Measurements from ENCODE around the gene PIWIL4. TPM values are rescaled to one million over a fixed set of nuclear protein-coding genes. Genes with fewer than 3 reads are reported as not detected.
A peak's percentile ranks its signal among the peaks of the same experiment; 100 is the strongest.
"Not testable (repeated sequence)": the region's sequence is repeated elsewhere in the genome, so short reads cannot be mapped to it uniquely, and the experiment has no call there.

PIWIL4 gene
- polyA plus RNA-seq, 6 donors from 2014 or later, result 0.33 to 0.89 (median 0.59) TPM; not detected in 2

GRCh38 chr11:94638301-94638901 is 71.2 kb downstream of the PIWIL4 start:
- no peaks in the 10 kb centered on the region for H3K9me3 Mint-ChIP-seq
- ATAC-seq (ENCODE audit: low read depth in 2 of 2) (no peak), DNase-seq (no peak)

GRCh38 chr11:94638902-94639373 is 71.8 kb downstream of the PIWIL4 start:
- no peaks in the 10 kb centered on the region for H3K9me3 Mint-ChIP-seq
- ATAC-seq (ENCODE audit: low read depth in 2 of 2) (no peak), DNase-seq (no peak)
- H3K4me1 Mint-ChIP-seq, result peaks cover 0 to 8% (median 6%) of the 10 kb centered on the region in 3 donors
- H3K4me3 Mint-ChIP-seq, result peak overlapping the region in 1 of 8 donors; percentile 13
- H3K27ac Mint-ChIP-seq, result peak overlapping the region in 1 of 6 donors; percentile 17
- H3K27me3 Mint-ChIP-seq, result peaks cover 0 to 8% (median 7%) of the 10 kb centered on the region in 3 donors
- no peaks in the 10 kb centered on the region for H3K36me3 Mint-ChIP-seq

More at GRCh38 chr11:94638301-94638901, 71.2 kb downstream of the PIWIL4 start:
- Mint-ChIP-seq H3K4me1 (peaks cover 0 to 8% (median 6%) of the 10 kb centered on the region in 3 donors), H3K27me3 (peaks cover 0 to 8% (median 7%) of the 10 kb centered on the region in 3 donors), H3K36me3 (no peaks in the 10 kb centered on the region), H3K27ac (peak overlapping the region in 1 of 6 donors; percentile 17), H3K4me3 (no peak overlapping the region)

GRCh38 chr11:94639901-94640721 is 72.9 kb downstream of the PIWIL4 start:
- no peak for ATAC-seq (ENCODE audit: low read depth in 2 of 2)
- H3K4me1 Mint-ChIP-seq, result peaks cover 0 to 8% (median 6%) of the 10 kb centered on the region in 3 donors

GRCh38 chr11:94641167-94641761 is 74.1 kb downstream of the PIWIL4 start:
- no peak overlapping the region for H3K4me3 Mint-ChIP-seq
- peaks cover 0 to 8% (median 6%) of the 10 kb centered on the region in 3 donors for H3K4me1 Mint-ChIP-seq
- H3K36me3 Mint-ChIP-seq, result no peaks in the 10 kb centered on the region
- ATAC-seq (ENCODE audit: low read depth in 2 of 2) (no peak), DNase-seq (no peak)
- H3K27ac Mint-ChIP-seq, result no peak overlapping the region
- H3K9me3 Mint-ChIP-seq, result peaks cover 0 to 2% (median 0%) of the 10 kb centered on the region in 7 donors
- peaks cover 0 to 8% (median 7%) of the 10 kb centered on the region in 3 donors for H3K27me3 Mint-ChIP-seq

More at GRCh38 chr11:94639901-94640721, 72.9 kb downstream of the PIWIL4 start:
- H3K9me3 Mint-ChIP-seq, result peaks cover 0 to 2% (median 0%) of the 10 kb centered on the region in 7 donors
- no peak for DNase-seq
- no peak overlapping the region for H3K4me3 Mint-ChIP-seq
- peak overlapping the region in 1 of 6 donors; percentile 34 for H3K27ac Mint-ChIP-seq
- no peaks in the 10 kb centered on the region for H3K36me3 Mint-ChIP-seq
- peaks cover 0 to 8% (median 7%) of the 10 kb centered on the region in 3 donors for H3K27me3 Mint-ChIP-seq

- not testable (repeated sequence) for H3K36me3 Mint-ChIP-seq; DNase-seq; H3K4me1 Mint-ChIP-seq; ATAC-seq (ENCODE audit: low read depth in 2 of 2); H3K9me3 Mint-ChIP-seq; H3K4me3 Mint-ChIP-seq
- Mint-ChIP-seq H3K27me3 (peaks cover 0 to 13% (median 7%) of the 10 kb centered on the region in 3 donors), H3K27ac (peak overlapping the region in 1 of 6 donors; percentile 25)
Observed at GRCh38 chr11:94643186-94643585, 76.0 kb downstream of the PIWIL4 start.

- DNase-seq (no peak), ATAC-seq (ENCODE audit: low read depth in 2 of 2) (no peak)
- H3K4me3 Mint-ChIP-seq, result no peak overlapping the region
- no peaks in the 10 kb centered on the region for H3K36me3 Mint-ChIP-seq
- peaks cover 0 to 2% (median 0%) of the 10 kb centered on the region in 7 donors for H3K9me3 Mint-ChIP-seq
- H3K27ac Mint-ChIP-seq, result no peak overlapping the region
- H3K4me1 Mint-ChIP-seq, result no peaks in the 10 kb centered on the region
- peaks cover 0 to 9% (median 5%) of the 10 kb centered on the region in 3 donors for H3K27me3 Mint-ChIP-seq
Observed at GRCh38 chr11:94647926-94648325, 80.8 kb downstream of the PIWIL4 start.

GRCh38 chr11:94648789-94649188 is 81.6 kb downstream of the PIWIL4 start:
- Mint-ChIP-seq H3K27me3 (peaks cover 0 to 5% (median 4%) of the 10 kb centered on the region in 3 donors), H3K27ac (no peak overlapping the region), H3K9me3 (peaks cover 0 to 2% (median 0%) of the 10 kb centered on the region in 7 donors), H3K4me3 (no peak overlapping the region), H3K4me1 (no peaks in the 10 kb centered on the region), H3K36me3 (no peaks in the 10 kb centered on the region)
- ATAC-seq (ENCODE audit: low read depth in 2 of 2) (no peak), DNase-seq (no peak)

GRCh38 chr11:94649254-94649653 is 82.1 kb downstream of the PIWIL4 start:
- DNase-seq, result no peak
- ATAC-seq (ENCODE audit: low read depth in 2 of 2), result no peak
- H3K9me3 Mint-ChIP-seq, result peaks cover 0 to 2% (median 0%) of the 10 kb centered on the region in 7 donors
- H3K27me3 Mint-ChIP-seq, result peaks cover 0 to 5% (median 4%) of the 10 kb centered on the region in 3 donors
- no peaks in the 10 kb centered on the region for H3K36me3 Mint-ChIP-seq
- no peak overlapping the region for H3K4me3 Mint-ChIP-seq
- H3K27ac Mint-ChIP-seq, result no peak overlapping the region
- no peaks in the 10 kb centered on the region for H3K4me1 Mint-ChIP-seq

- Mint-ChIP-seq H3K27me3 (peaks cover 0 to 8% (median 5%) of the 10 kb centered on the region in 3 donors), H3K4me1 (no peaks in the 10 kb centered on the region), H3K4me3 (no peak overlapping the region), H3K36me3 (no peaks in the 10 kb centered on the region), H3K9me3 (no peaks in the 10 kb centered on the region), H3K27ac (no peak overlapping the region)
- DNase-seq, result no peak
- ATAC-seq (ENCODE audit: low read depth in 2 of 2), result no peak
Observed at GRCh38 chr11:94649964-94650623, 82.9 kb downstream of the PIWIL4 start.

GRCh38 chr11:94650756-94651155 is 83.6 kb downstream of the PIWIL4 start:
- ATAC-seq (ENCODE audit: low read depth in 2 of 2), result no peak
- Mint-ChIP-seq H3K27ac (no peak overlapping the region), H3K27me3 (peaks cover 0 to 10% (median 5%) of the 10 kb centered on the region in 3 donors)

GRCh38 chr11:94652735-94653284 is 85.6 kb downstream of the PIWIL4 start:
- ATAC-seq (ENCODE audit: low read depth in 2 of 2), result no peak
- H3K4me1 Mint-ChIP-seq, result no peaks in the 10 kb centered on the region
- H3K27ac Mint-ChIP-seq, result no peak overlapping the region
- no peaks in the 10 kb centered on the region for H3K36me3 Mint-ChIP-seq
- peaks cover 11 to 15% (median 12%) of the 10 kb centered on the region in 3 donors for H3K27me3 Mint-ChIP-seq
- no peak for DNase-seq
- H3K4me3 Mint-ChIP-seq, result no peak overlapping the region
- H3K9me3 Mint-ChIP-seq, result no peaks in the 10 kb centered on the region

More at GRCh38 chr11:94650756-94651155, 83.6 kb downstream of the PIWIL4 start:
- Mint-ChIP-seq H3K36me3 (no peaks in the 10 kb centered on the region), H3K4me1 (no peaks in the 10 kb centered on the region), H3K4me3 (peak overlapping the region in 1 of 8 donors; percentile 26), H3K9me3 (no peaks in the 10 kb centered on the region)
- DNase-seq, result no peak

- H3K27ac Mint-ChIP-seq, result peak overlapping the region in 1 of 6 donors; percentile 55
- DNase-seq (no peak), ATAC-seq (ENCODE audit: low read depth in 2 of 2) (no peak)
- H3K4me3 Mint-ChIP-seq, result no peak overlapping the region
- no peaks in the 10 kb centered on the region for H3K36me3 Mint-ChIP-seq
- no peaks in the 10 kb centered on the region for H3K9me3 Mint-ChIP-seq
- no peaks in the 10 kb centered on the region for H3K4me1 Mint-ChIP-seq
- H3K27me3 Mint-ChIP-seq, result peaks cover 11 to 15% (median 12%) of the 10 kb centered on the region in 3 donors
Observed at GRCh38 chr11:94653561-94653960, 86.4 kb downstream of the PIWIL4 start.

Measured in naive B cell (primary cell).